ENCODE measurements around the gene HES4.
"Not testable (repeated sequence)": the region's sequence is repeated elsewhere in the genome, so short reads cannot be mapped to it uniquely, and the experiment has no call there.

Gene HES4

DNA sequence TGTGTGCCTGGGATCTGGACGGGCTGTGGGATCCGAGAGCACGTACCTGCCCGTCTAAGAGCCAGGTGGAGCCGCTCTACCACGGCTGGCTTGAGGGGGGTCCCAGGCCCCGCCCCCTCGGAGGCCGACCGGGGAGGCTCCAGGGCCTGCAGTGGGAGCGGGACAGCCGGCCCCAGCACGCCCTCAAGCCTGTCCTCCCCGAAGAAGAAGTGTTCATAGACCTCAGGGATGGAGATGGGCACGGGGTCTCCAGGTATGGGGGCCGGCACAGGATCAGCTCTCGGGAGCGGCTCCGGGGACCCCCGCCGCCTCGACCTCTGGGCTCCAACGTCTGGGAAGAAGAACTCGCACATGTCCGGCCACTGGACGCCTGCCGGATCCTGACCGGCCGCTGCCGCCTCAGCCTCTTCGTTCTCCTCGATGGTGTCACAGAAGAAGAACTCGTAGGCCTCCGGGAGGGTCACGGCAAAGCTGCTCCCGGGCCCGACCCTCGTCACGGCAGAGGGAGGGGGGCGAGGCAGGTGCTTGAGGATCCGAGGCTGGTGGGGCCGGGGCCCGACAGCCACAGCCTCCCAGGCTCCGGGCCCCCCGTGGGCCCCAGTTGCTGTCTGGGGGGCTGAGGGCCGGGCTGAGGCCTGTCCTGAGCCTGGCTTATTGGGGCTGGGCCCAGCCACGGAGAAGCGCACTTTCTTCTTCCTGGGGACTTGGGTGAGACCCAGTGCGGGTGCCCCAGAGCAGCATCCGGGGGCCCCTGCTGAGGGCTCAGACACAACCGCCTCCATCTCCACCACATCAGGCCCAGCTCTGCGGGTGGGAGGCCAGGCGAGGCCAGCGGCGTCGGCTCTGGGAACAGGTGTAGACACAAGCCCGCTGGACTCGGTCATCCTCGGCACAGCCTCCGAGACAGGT, 20.8 kb downstream of the HES4 start:
- no peak for DNase-seq (ENCODE audit: low spot score)

DNA sequence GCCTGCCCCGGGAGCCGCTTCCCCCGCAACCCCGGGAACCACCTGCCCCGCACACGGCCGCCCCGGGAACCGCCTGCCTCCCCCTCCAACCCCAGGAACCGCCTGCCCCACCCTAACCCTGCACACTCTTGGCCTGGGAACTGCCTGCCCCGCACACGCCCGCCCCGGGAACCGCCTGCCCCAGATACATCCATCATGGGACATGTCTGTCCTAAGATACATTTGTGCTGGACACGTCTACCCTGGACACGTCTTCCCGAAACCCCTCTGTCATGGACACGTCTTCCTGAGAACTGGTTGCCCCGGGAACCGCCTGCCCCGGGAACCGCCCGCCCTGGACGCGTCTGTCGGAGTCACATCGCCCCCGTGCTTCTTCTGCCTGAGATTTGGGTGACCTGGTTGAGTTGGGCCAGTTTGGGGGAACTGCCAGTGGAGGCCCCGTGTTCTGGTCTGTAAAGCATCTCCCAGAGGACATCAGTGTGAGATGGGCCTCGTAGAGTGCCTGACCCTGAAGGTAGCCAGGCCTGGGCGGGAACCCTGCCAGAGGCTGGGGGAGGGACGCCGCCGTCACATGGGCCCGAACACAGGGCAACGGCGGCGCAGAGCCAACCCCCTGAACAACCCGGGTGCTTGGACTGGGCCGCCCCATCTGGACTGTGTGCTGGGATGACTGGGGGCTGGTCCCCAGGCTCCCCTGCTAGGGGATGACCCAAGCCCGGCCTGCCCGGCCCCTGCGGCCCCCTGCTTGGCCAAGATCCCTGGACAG, 21.6 kb downstream of the HES4 start:
- DNase-seq (ENCODE audit: low spot score): no peak

DNA sequence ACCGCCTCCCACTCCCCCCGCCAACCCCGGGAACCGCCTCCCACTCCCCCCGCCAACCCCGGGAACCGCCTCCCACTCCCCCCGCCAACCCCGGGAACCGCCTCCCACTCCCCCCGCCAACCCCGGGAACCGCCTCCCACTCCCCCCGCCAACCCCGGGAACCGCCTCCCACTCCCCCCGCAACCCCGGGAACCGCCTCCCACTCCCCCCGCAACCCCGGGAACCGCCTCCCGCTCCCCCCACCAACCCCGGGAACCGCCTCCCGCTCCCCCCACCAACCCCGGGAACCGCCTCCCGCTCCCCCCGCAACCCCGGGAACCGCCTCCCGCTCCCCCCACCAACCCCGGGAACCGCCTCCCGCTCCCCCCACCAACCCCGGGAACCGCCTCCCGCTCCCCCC, 23.1 kb downstream of the HES4 start:
- DNase-seq (ENCODE audit: low spot score): not testable (repeated sequence)

DNA sequence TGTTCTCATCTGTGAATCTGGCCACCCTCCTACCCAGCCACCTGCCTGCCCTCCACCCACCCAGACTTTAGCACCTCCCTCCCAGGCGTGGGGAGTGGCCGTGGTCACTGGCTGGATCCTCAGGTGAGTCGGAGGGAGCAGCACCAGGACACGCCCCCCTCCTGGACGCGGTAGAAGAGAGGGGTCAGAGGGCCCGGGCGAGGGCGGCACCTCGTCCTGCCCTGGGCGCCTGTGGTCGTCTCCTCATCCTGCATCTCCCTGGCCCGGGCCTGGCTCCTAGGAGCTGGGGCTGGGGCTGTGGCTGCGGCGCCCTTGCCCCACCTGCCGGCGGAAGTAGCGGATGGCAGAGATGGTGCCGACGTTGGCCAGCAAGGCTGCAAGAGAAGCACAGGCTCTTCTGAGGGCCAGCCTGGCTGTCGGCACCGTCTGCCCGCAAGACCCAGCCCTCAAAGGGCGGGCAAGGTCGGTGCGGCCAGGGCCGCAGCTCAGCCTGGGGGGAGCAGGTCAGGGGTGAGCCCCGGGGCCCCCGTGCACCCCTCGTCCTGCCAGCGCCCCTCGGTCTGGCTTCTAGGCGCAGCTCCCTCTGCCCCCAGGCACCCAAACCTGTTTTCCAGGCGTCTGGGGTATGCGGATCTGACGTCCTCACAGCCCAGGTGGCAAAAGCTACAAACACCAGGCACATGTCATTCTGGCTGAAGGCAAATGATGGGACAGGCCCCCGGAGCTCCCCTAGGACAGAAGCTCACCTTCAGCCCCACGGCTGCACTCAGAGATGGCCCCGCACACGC, 23.8 kb downstream of the HES4 start:
- peak; percentile 48 for DNase-seq (ENCODE audit: low spot score)

DNA sequence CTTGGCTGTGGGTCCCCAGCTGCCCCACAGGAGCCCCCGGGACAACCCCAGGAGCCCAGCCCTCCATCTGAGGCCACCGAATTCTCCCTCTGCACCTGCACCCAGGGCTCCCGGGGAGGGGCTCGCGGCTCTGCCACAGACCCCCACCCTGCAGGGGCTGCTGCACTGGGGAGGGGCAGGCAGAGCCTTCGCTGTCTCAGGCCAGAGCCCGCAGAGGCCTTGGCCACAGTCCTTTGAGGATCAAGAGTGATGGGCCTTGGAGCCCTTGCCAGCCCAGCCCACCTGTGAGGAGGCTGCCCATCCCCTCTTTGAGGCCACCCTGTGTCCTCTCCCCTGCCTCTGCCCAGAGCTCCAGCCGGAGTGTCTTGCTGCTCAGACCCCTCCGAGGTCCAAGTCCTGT, 24.5 kb downstream of the HES4 start:
- no peak for DNase-seq (ENCODE audit: low spot score)

DNA sequence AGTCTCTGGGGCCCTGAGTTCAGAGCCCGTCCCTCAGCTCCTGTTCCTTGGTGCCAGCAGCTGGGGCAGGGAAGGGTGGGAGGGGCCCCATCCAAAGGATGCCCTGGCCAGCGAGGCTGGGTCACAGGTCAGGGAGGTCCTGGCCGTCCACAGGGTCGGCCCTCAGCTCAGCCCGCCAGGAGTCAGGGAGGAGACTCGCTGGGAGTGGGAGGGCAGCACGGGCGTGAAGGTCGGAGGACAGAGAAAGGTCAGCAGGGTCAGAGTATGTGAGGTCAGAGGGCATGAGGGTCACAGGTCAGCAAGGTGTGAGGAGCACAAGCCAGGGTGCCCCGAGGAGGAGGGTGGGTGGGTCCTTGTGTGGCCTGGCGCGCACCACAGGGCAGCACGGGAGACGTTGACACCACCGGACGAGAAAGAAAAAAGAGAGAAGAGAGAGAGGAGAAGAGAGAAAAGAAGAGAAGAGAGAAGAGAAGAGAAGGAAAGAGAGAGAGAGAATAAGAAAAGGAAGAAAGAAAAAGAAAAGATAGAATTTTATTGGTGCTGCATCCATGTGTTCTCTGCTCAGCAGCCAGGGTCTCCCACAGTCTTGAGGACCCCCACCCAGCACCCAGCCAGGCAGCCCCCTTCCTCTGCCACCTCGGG, 25.1 kb downstream of the HES4 start:
- DNase-seq (ENCODE audit: low spot score): no peak

DNA sequence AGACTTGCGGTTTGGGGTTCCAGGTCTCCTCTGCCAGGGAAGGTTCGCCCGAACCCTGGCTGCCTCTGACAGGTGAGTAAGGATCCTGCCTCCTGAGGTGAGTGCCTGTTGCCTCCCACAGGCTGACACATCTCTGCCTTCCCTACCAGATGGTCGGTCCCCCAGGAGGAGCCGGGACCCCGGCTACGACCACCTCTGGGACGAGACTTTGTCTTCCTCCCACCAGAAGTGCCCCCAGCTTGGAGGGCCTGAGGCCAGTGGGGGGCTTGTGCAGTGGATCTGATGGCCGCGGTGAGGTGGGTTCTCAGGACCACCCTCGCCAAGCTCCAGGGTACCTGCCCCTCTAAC, 25.6 kb downstream of the HES4 start:
- no peak for DNase-seq (ENCODE audit: low spot score)

DNA sequence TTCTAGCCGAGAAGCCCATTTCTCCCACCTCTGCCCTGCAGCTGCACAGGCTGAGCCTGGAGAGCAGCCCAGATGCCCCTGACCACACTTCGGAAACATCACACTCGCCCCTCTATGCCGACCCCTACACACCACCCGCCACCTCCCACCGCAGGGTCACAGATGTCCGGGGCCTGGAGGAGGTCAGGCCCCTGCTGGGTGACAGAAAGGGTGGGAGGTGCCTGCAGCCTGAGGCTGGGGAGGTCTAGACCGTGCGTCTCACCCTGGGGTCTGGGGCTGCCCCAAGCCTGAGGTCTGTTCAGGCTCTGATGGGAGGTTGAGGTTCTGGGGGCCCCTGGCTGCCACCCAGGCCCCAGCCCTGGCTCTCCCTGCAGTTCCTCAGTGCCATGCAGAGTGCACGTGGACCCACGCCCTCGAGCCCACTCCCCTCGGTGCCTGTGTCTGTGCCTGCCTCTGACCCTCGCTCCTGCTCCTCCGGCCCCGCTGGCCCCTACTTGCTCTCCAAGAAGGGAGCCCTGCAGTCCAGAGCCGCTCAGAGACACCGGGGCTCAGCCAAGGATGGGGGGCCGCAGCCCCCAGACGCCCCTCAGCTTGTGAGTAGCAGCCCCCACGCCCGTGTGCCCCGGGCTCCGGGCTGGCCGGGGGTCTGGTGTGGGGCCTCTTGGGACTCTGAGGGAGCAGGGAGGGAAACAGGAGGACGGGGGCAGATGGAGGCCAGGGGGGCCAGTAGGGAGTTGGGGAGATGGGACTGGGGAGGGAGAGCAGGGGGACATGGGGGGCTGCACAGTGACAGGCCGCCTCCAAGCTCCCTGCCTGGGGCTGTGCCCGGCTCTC, 26.2 kb downstream of the HES4 start:
- DNase-seq (ENCODE audit: low spot score): no peak

DNA sequence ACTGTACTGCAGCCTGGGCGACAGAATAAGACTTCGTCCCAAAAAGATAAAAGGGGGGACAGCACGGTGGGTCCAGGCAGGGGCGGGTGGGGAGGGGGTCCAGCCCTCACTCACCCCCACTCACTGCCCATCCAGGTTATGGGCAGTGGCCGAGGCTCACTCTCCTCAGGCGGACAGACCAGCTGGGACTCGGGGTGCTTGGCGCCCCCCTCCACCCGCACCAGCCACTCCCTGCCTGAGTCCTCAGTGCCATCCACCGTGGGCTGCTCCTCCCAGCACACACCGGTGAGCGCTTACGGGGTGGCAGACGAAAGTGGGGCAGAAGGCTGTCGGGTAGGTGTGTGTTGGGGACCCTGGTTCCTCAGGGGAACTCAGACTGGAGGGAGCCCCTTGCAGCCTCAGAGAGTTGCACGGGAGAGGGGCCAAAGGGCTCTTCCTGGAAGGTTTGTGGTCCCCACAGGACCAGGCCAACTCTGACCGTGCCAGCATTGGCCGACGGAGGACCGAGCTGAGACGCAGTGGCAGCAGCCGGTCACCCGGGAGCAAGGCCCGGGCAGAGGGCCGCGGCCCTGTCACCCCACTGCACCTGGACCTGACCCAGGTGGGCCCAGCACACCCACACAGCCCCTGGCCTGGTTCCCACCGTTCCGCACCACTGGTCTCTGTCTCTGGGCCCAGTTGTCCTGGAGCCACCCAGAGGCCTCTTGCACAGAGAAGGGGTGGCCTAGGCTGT, 27.0 kb downstream of the HES4 start:
- DNase-seq (ENCODE audit: low spot score): no peak

DNA sequence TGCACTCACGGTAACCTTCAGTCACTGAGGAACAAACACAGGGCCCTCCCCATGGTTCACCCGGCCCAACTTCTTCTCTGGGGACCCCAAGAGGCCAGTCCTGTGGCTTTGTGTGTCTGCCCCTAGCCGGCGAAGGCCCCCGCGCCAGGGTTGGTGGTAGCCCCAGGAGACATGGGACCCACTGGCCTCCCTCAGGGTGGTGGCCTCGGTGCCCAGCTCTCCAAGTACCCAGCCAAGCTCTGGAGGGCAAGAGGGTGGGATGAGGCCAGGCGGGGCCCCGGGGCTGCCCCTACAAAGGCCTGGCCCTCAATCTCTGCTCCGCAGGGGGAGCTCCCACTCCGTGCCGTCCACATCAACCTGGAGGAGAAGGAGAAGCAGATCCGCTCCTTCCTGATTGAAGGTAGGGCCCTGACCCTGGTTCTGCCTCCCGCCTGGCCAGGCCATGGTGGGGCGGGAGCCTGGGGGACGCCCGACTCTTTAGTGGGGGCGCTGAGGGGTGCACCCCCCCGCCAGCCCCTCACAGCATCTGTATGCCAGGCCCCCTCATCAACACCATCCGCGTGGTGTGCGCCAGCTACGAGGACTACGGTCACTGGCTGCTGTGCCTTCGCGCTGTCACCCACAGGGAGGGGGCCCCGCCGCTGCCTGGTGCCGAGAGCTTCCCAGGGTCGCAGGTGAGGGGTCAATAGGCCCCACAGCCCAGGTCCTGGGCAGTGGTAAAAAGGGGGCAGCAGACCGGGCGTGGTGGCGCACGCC, 28.0 kb downstream of the HES4 start:
- no peak for DNase-seq (ENCODE audit: low spot score)

DNA sequence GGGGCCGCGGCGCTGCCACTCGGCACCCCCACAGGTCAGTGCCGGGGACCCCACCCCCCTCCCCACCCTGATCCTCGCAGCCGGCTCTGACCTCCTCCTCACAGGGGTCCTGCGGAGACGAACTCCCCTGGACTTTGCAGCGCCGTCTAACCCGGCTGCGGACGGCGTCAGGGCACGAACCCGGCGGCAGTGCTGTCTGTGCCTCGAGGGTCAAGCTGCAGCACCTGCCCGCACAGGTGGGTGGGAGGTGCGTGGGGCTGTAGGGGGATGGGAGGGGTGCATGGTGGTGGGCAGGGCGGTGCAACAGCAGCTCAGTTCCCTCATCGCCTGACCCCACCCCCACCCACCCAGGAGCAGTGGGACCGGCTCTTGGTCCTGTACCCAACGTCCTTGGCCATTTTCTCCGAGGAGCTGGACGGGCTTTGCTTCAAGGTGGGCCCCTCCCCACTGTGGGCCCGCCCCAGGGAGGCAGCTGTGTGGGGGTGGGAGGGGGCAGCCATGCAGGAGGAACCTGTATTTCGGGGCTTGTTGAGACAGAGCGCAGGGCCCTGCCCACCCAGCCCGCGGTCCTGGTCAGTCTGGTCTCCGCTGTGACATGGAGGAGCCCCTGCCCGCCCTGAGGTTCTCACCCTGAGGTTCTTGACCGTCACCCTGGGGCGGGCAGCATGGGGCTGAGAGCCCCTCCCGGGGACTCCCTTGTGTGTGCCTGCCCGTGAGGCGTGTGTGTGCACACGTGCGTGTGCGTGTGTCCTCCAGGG, 28.7 kb downstream of the HES4 start:
- DNase-seq (ENCODE audit: low spot score): no peak

DNA sequence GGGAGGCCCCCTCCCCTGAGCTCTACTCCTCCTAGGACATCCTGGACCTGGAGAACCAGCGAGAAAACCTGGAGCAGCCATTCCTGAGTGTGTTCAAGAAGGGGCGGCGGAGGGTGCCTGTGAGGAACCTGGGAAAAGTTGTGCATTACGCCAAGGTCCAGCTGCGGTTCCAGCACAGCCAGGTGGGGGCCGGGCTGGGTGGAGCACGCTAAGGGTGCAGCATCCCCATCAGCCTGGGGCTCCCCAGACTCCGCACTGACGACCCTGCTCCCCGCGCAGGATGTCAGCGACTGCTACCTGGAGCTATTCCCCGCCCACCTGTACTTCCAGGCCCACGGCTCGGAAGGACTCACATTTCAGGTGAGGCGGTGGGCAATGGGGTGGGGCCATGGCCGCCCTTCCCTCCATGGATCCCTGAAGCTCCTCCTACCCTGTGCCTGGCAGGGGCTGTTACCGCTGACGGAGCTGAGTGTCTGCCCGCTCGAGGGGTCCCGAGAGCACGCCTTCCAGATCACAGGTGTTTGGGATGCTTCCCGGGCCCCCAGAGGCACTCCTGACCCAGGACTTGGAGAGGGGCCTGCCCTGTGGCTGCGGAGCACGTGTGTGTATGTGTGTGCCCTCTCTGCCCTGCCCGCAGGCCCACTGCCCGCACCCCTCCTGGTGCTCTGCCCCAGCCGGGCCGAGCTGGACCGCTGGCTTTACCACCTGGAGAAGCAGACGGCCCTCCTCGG, 29.5 kb downstream of the HES4 start:
- no peak for DNase-seq (ENCODE audit: low spot score)

DNA sequence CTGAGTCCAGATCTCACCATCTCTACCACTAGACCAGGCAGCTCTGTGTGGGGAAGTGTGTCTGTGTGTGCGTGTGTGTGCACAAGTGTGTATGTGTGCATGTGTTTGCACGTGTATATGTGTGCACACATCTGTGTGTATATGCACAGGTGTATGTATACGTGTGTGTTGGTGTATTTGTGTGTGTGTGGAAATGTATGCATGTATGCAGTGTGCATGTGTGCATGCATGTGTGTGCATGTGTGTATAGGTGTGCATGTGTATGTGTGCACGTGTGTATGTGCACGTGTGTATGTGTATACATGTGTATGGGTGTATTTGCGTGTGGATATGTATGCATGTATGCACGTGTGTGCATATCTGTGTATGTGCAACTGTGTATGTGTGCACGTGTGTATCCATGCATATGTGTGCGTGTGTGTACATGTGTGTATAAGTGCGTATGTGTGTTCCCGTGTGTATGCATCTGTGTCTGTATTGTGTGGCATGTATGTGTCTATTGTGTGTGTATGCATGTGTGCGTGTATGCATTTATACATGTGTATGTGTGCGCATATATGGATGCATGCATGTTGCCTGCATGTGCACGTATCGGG, 30.5 kb downstream of the HES4 start:
- DNase-seq (ENCODE audit: low spot score): no peak

DNA sequence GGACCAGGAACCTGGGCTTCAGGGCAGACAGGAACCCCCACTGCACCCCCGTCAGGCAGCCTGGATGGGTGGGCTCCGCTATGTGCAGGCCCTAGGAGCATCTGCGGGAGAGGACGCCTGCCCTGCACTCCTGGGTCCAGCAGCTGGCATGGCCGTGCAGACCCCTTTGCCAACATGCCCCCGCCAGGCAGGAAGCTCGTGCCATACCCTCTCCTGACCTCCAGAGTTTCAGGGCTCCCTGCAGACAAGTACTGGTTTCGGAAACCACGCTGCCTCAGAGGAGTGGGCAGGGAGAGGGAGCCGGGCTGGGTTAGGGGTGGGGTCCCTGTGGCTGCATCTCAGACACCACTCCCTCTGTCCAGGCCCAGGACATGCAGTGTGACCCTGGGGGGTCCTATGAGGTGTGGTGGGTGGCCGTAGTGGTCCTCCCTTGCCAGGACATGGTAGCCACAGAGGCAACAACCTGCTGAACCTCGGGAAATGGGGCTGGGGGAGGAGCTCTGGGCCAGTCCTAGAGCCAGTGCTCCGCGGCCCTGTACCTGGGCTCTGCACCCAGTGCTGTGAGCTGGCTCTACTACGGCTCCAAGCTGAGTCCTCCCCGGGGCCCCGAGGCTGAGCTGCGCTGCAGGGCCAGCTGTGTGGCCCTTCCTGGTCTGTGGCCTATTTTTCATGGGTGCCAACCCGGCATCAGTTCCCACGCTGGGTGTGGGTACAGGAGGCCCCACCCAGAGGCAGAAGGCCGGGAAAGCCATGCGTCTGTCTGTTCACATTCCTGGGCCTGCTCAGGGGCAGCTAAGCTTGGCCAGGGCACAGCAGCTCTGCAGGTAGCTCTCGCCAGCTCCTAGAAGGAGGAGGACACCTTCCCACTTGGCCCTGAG, 32.2 kb downstream of the HES4 start:
- DNase-seq (ENCODE audit: low spot score): no peak

DNA sequence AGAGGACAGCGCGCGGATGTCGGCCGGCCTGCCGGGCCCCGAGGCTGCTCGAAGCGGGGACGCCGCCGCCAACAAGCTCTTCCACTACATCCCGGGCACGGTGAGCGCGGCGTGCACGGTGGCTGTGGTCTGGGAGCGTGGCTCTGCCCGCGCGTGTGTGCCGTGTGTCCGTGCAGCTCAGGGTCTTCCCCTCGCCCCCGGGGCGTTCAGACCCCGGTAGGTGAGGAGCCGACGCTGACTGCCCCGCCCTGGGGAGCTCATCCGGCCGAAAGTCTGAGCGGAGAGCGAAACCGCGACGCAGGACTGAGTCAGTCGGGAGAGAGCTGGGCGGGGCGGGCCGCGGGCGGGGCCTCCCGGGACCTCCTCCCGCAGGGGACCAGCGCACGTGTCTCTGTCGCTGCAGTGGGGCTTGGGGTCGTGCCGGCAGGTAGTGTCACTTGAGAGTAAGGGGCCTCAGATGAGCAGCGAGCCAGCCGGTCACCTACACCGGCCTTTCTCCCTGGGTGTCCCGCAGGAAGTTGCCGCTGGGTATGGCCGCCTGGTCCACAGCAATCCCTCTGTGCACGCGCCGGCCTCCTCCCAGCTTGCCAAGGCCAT, 33.1 kb downstream of the HES4 start:
- DNase-seq (ENCODE audit: low spot score): peak; percentile 61

DNA sequence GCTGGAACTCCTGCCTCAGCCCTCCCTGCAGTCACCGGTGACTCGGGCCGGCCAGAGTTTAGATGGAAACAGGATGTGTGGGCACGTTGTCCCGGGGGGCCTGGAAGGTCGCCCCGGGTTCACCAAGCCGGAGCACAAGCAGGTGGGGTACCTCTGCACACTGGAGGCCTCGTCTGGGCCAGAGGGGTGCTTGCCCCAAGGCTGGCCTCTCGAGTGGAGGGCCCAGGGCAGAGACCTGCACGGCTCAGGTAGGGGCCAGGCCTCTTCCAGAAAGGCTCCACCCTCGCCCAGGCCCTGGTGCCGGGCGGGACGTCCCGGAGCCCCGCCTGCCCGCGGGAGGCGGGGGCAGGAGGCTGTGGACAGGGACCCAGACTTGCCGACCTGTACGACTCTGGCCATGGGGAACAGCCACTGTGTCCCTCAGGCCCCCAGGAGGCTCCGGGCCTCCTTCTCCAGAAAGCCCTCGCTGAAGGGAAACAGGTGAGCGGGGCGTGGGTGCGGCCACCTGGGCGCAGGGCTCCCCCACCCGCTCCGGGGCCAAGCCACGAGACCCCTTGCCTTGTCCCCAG, 33.7 kb downstream of the HES4 start, which contains the start of gene PLEKHN1:
Gene PLEKHN1, plus strand, starts transcription at position 348 of the 569 bp plus-strand sequence. Its CDS starts 50 bp downstream, at position 398.
- DNase-seq (ENCODE audit: low spot score): peak; percentile 42
